Measurements from ENCODE around the gene PPARGC1A.

DNA sequence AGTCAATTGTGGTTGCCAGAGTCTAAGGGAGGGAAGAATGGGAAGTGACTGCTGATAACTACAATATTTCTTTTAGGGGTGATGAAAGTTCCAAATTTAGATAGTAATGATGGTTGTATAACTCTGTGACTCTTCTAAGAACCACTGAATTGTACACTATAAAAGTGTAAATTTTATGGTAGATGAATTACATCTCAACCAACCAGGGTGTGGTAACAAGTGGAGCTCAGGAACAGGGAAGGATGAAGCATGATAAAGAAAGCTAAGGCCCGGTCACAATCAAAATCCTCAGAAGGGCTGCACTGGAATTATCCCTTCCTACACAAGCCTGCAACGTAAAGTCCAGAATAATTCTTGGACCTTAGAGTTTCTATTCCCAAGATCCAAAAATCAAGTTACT is 143.2 kb downstream of the PPARGC1A start:
- TF ChIP-seq, protein P1, sequence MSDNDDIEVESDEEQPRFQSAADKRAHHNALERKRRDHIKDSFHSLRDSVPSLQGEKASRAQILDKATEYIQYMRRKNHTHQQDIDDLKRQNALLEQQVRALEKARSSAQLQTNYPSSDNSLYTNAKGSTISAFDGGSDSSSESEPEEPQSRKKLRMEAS (IDR thresholded peaks at IDR 0.05; ENCODE audit: insufficient read depth, insufficient read length): no peak
- TF ChIP-seq, protein P2, sequence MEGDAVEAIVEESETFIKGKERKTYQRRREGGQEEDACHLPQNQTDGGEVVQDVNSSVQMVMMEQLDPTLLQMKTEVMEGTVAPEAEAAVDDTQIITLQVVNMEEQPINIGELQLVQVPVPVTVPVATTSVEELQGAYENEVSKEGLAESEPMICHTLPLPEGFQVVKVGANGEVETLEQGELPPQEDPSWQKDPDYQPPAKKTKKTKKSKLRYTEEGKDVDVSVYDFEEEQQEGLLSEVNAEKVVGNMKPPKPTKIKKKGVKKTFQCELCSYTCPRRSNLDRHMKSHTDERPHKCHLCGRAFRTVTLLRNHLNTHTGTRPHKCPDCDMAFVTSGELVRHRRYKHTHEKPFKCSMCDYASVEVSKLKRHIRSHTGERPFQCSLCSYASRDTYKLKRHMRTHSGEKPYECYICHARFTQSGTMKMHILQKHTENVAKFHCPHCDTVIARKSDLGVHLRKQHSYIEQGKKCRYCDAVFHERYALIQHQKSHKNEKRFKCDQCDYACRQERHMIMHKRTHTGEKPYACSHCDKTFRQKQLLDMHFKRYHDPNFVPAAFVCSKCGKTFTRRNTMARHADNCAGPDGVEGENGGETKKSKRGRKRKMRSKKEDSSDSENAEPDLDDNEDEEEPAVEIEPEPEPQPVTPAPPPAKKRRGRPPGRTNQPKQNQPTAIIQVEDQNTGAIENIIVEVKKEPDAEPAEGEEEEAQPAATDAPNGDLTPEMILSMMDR (IDR thresholded peaks at IDR 0.05; ENCODE audit: extremely low read depth in 1 of 2, insufficient read depth in 1 of 2, low read depth in 1 of 2, low read length in 2 of 2): no peak
- TF ChIP-seq POLR2A (IDR thresholded peaks at IDR 0.05; ENCODE audit: low read depth, low read length) (no peak), POLR2AphosphoS5 (IDR thresholded peaks at IDR 0.05; ENCODE audit: insufficient read depth, low read depth, low read length) (no peak), FOS (IDR thresholded peaks at IDR 0.05; ENCODE audit: borderline replicate concordance, insufficient read depth, low read length) (no peak), EZH2 (IDR thresholded peaks at IDR 0.05; ENCODE audit: borderline replicate concordance, low read depth, low read length, severe bottlenecking) (no peak), MYC (IDR thresholded peaks at IDR 0.05; ENCODE audit: low read depth, low read length) (no peak), JUN (IDR thresholded peaks at IDR 0.05; ENCODE audit: borderline replicate concordance, insufficient read depth, insufficient read length, low read depth) (no peak), GATA2 (IDR thresholded peaks at IDR 0.05; ENCODE audit: insufficient read depth, insufficient read length, low read depth, low read length) (no peak)
